ENCODE results near the gene HPSE.

HPSE gene

DNA sequence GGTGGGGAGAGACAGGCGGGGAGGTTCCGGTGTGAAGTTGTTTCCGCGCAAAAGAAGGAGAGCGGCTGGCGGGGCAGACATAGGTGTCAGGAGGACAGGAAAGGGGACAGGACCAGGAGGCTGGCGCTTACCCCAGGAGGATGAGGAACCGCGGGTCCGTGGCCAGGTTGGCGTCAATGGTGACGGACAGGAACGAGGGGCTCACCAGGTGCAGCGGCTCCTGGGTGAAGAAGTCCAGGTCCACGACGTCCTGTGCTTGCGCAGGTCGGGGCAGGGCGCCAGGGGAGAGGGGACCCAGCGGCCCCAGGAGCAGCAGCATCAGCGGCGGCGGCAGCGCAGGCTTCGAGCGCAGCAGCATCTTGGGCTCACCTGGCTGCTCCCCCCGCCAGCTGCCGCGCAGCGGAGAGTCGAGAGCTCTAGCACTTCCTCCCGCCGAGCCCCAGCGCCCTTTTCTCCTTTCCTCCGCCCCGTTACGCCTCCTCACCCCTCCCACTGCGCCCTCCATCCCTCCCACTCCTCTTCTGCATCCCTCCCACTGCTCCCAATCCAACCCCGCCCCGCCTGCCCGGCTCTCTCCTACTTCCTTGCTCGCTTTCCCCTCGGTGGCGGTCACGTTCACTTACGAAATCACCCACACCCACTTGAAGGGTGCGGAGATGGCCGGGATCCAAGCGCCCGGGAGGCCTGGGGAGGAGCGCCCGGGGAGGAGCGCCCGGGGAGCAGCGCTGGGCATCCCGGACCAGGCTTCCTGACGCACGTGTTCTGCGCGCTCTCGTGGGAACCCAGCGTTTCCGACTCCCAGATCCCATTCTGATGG lies at the start of gene HPSE:
Gene HPSE (minus strand): TSS at position 424 of the 817 bp plus-strand sequence. CDS start 66 bp downstream, at position 358.
- peak; percentile 16 to 59 for DNase-seq

DNA sequence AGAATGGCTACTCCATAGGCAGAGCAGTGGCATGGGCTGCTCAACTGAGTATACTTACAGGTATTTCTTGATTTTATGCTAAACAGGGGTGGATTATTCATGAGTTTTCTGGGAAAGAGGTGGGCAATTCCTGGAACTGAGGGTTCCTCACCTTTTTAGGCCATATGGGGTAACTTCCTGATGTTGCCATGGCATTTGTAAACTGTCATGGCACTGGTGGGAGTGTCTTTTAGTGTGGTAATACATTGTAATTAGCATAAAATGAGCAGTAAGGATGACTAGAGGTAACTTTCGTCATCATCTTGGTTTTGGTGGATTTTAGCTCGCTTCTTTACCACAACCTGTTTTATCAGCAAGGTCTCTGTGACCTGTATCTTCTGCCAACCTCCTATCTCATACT lies 48.2 kb upstream of the HPSE start:
- DNase-seq: no peak

DNA sequence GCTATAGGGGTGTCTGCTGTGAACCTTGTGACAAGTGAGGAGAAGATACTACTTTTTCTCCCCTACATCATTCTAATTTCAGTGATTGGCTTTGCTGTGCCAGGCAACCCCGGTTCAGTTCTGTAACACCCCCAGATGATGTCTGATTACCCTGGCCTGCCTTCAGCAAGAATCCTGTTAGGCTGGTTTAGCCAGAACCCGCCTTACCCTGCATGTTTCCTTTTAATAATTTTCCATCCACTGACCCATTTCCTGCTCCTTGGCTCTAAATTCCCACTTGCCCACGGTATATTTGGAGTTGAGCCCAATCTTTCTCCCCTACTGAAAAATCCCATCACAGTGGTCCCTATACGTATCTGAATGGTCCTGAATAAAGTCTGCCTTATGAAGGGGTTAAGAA lies 46.5 kb upstream of the HPSE start:
- DNase-seq: no peak

DNA sequence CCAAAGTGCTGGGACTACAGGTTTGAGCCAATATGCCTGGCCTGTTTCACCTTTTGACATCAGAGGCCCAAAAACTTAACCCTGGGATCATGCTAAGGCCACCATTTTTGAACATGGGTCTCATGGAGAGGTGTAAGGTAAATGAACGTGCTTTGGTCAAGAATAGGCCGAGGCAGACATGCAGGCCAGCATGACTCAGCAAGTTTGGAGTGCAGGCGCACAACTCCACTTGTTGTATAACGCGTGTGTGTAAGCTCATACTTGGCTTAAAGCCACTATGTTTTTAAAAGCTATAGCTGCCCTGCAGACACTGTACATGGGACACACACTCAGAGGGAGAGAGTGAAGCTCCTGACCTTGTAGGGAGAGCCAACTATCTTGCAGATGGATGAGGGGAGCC lies 43.8 kb upstream of the HPSE start:
- DNase-seq: no peak

DNA sequence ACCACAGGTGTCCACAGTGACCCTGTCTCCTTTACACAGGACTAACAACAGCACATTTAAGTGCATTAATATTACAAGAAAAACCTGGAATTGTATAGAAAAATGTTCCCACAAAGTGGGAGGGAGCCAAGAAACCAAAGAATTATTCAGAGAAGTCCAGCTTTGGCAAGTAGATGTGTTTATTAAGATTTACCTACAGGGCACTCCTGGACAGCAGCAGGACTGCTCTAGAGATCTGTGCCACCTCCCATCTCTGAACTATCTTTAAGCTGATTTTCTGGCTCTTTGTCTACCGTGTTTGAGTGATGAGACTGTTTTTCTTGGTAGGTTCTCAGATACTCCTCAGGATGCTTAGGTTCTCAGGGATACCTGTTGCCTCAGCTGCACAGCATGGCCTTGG lies 38.3 kb upstream of the HPSE start:
- DNase-seq: no peak

DNA sequence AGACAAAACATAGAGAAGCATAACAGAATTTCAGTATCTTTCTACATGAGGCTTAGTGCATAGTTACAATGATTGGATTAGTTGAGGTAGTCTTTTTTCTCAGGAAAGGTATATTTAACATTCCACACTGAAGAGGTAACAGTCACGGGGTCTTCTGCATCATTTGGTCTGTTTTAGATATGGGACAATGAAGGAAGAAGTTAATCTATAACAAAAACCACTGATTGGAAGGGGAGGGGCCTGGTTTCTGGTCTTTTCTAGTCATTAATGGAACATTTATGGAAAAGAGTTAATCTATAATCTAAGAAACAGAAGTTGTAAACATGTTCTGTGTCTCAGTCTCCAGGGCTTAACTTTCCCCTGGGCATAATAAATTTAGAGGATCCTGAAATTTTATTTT lies 37.3 kb upstream of the HPSE start:
- no peak for DNase-seq

DNA sequence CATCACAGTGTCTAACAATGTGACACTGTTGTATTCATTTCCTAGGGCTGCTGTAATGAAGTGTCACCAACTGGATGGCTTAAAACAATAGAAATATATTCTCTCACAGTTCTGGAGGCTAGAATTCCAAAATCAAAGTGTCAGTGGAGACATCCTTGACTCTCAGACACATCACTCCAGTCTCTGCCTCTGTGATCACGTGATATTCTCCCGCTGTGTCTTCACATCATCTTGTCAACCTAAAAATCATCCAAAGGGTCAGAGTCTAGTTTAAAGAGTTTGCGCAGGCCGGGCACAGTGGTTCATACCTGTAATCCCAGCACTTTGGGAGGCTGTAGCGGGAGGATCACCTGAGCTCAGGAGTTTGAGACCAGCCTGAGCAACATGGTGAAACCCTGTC lies 36.6 kb upstream of the HPSE start:
- DNase-seq: no peak

DNA sequence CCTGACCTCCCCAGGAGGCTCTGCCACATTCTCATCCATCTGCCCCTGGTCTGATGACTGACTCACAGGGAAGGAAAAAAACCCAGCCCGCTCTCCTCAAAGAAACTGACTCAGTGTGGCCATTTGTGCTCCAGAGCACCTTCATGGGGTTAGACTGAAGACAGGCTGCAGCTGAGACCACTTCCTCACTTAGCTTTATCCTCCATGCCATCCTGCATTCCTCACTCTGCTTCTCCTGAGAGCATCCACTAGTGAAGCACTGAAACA lies 35.9 kb upstream of the HPSE start:
- DNase-seq: no peak

DNA sequence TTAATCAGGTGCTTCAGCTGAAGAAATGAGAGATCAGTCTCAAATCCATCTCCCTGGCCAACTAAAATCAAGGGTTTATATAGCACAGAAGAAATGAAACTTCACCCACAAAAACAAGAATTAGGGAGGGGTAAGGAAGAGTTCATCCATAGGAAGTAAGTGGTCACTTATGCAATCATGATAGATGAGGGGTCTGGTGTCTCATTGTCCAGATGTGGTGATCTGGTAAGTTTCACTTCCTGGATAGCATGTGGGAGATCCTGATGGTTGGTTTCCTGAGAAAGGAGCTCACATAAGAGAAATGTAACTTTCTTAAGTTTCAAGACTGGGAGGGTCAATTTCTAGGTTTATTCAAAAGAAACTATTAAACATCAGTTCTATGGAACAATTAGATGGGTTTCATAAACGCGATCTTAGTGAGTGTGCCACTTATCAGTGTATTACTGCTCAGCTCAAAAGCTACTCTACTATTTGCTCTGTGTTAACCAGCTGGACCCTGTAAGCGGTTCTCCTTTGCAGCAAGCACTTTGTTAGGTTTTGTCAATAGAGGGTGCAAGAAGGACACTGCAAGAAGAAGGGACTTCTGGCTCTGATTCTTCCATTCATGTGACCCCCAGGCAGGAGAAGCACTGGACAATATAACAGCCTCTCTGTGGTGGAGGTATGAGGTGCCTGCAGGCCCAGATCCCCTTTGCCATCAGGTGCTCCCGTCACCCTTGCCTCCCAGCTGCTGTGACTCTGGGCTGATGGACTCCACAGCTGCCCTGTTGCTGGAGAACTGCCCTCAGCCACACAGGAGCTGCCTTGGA lies 35.4 kb upstream of the HPSE start:
- DNase-seq: no peak

DNA sequence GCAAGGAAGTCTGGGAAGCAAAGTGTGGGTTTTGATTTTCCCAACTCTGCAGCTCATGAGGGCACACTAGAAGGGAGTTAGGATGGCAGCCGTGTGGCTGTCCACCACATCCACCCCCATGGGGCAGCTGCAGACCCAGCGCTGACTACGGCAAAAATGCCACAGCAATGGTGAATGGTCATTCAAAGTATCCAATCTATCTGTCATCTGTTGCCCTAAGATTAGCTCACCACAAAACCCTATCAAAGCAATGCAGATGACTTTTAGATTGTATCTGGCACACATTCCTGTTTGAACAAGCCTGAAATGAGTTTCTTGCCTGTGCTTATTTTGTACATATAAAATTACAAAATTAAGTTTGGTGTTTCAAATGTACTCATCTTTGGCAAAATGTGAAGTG lies 29.7 kb upstream of the HPSE start:
- no peak for DNase-seq

DNA sequence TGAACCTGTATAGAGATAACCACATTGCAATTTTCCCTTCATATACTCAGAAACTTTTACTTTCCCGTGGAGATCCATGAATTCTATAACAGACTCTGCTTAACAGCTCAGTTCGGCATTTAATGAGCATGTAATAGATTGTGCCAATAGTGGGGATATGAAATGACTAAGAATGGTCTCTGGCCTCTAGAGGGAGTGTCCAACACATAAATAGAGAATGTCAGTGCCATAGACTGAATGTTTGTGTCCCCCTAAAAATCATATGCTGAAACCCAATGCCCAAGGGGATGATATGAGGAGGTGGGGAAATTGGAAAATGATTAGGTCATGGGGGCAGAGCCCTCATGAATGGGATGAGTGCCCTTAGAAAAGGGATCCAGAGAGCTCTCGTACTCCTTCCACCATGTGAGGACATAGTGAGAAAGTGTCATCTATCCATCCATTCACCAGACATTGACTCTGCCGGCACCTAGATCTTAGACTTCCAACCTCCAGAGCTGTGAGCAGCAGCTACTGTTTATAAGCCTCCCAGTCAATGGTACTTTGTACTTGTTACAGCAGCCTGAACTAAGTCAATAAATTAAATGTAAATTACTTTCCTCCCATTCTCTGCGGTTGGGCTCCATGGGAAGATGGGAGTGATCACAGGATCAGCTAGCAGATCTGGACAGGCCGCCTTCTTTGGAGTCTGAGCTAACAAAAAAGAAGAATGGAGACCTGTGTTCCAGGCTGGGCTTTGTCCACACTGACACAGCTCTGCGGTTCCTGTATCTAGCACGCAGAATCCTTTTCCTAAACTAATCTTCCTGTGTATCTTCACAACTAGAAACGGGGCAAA lies 28.1 kb upstream of the HPSE start:
- DNase-seq: peak in 1 of 2 experiments; percentile 7

DNA sequence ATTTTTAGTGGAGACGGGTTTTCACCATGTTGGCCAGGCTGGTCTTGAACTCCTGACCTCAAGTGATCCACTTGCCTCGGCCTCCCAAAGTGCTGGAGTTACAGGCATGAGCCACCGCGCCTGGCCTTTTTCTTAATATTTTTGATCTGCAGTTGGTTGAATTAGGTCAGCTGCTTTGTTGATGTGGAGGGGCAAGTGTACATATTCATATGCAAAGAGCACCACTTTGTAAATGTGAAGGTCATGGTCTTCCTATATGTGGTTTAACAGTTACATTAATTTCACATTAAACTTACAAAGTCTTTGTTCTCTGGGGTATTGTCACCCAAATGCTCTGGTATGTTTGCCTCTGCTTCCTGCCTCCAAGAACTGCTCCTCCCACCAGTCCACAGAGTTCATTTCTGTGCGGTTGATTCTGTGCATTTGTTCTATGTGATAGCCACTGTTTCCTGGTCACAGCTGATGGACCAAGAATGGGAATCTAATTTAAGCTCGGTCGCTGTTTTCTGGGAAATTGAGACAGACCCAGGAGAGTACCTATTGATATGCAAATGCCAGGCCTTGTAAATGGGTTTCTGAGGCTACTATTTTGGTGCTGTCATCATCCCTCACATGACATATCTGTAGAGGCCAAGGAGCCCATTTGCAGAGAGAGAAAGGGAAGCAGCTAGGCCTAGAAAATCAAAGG lies 26.9 kb upstream of the HPSE start:
- no peak for DNase-seq

DNA sequence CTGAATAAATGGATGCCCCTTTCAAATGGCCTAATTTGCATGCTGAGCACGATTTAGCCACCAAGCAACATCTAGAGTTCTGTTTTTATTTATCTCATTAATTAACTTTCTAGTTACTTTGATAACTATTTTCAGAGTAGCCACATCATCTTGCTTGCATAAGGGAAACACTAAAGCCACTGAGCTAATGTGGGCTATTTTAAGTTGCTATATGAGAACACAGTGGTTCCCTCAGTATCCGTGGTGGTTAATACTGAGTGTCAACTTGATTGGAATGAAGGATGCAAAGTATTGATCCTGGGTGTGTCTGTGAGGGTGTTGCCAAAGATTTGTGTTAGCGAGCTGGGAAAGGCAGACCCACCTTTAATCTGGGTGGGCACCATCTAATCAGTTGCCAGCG lies 25.4 kb upstream of the HPSE start:
- DNase-seq: no peak

DNA sequence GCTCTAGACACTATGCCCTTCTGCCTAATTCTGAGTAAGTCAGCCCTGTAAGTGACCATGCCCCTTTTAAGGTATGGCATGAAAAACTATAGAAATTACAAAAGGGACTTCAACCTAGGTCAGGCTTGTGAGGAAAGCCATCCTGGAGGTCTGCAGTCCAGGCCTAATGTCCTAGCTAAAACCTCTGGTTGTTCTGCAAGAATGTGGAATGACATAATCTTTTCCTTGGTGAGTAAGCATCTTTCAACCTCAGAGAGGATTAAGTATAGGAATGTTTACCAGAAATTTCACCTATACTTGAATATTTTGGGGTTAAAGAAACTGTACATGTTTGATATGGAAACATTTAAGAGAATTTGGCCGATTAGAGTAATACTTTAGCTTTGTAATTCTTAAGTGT lies 23.8 kb upstream of the HPSE start:
- DNase-seq: peak in 1 of 2 experiments; percentile 27

DNA sequence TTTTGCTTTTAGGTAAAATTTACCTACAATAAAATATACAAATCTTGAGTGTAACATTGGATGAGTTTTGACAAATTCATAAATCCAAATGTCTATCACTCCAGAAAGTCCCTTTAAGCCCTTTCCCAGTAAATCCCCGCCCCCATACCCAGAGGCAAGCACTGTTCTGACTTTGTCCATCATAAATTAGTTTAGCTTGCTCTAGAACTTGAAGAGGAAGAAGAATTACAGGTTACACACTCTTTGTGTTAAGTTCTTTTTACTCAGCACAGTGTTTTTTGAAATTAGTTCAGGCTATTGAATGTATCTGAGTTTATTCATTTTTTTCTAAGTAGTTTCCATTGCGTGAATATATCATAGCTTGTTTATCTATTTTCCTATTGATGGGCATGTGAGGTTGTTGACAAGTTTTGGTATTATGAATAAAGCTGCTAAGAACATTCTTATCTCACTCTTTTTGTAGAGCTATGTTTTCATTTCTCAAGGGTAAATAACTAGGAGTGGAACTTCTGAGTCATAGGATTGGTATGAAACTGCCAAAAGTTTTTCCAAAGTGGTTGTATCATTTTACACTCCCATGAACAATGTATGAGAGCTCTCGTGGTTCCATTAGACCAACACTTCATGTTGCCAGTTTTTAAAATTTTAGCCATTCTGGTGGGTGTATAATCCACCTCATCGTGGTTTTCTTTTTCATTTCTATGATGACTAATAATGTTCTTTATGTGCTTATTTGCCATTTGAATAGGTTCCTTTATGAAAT lies 22.4 kb upstream of the HPSE start:
- peak; percentile 13 to 79 for DNase-seq

DNA sequence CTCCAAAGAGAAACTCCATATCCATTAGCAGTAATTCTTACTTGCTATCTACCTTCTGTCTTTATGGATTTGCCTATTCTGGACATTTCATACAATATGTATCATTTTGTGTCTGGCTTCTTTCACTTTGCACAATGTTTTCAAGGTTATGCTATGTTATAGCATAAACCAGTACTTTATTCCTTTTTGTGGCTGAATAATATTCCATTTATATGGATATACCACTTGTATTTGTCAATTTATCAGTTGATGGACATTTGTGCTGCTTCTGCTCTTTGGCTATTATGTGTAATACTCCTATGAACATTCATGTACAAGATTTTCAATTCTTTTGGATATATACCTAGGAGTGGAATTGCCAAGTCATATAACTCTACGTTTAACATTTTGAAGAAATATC lies 18.9 kb upstream of the HPSE start:
- DNase-seq: no peak

DNA sequence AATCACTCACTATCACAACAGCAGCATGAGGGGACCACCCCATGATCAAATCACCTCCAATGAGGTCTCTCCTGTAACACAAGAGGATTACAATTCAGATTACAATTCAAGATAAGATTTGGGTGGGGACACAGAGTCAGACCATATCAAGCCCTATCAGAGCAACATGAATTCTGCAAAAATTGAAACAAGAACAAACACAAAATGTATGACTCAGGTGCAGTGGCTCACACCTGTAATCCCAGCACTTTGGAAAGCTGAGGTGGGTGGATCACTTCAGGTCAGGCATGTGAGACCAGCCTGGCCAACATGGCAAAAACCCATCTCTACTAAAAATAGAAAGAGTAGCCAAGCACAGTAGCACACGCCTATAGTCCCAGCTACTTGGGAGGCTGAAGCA lies 13.4 kb upstream of the HPSE start:
- DNase-seq: no peak

DNA sequence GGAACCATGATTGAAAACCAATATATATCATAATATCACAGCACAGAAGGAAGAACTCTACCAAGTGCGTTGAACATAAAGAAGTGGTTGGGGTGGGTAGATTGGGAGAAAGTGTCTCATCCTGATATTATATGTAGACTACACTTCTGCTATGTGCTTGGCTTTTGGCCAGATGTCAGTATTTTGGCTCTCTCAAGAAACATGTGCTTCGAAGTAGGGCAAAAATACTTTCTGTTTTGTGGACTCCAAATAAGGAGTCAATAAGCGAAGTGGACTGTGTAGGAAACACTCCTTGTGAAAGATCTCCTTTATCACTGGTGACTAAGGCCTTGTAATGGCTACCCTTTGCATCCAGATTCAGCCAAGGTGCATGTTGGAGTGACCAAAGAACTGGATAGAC lies 7.8 kb upstream of the HPSE start:
- no peak for DNase-seq

DNA sequence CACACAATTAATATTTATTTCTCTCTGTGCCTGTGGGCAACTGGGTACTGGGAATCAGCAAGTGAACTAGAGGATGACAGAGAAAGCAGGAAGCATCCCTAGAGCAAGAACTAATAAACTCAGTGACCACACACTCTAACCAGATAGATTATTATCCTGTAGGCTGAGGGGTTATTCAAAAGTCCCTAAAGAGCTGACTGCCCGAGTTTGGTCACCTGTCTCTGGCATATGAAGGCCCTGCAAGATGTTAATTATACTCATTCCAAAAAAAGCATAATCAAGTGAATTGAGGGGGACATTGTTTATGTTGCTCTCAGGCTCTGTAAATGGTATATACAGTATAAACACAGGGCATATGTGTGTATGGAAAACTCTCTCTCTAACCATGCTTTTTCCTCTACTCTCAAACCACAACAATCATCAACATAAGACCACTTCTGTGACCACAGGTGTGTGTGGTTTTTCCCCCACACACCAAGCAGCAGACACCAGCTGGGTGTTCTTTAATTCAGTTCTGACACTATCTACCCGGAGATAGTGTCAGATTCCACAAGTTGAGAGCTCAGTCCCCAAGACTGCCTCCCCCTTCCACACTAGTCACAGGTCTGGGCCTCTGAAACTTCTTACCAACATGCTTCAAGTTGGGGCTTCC lies 6.2 kb upstream of the HPSE start:
- no peak for DNase-seq

DNA sequence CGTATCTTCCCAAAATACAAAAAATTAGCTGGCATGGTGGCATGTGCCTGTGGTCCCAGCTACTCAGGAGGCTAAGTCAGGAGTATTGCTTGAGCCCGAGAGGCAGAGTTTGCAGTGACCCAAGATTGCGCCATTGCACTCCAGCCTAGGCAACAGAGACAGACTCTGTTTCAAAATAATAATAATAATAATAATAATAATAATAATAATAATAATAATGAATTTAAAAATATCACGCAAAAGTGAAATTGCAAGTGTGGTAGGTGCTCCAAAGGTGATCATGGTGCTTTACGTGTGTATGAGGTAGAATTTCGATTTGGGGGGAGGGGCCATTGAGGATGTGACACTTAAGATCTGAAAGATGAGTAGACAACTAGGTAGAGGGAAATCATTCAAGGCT lies 4.9 kb upstream of the HPSE start:
- no peak for DNase-seq

DNA sequence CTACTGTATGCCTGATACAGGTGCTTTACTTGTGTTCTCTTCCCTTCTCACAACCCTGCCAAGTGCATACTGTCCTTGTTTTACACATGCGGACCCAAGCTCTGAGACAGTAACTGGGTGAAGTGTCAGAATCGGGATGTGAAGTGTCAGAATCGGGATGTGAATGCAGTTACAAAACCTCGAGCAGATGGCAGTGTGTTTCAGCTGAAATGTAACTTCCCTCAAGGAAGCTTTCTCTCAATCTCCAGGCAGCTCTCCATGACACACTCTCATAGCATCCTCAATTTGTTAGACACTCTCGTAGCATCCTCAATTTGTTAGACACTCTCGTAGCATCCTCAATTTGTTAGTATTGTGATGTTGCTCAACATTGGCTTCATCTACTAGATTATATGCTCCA lies 1.1 kb upstream of the HPSE start:
- no peak for DNase-seq

DNA sequence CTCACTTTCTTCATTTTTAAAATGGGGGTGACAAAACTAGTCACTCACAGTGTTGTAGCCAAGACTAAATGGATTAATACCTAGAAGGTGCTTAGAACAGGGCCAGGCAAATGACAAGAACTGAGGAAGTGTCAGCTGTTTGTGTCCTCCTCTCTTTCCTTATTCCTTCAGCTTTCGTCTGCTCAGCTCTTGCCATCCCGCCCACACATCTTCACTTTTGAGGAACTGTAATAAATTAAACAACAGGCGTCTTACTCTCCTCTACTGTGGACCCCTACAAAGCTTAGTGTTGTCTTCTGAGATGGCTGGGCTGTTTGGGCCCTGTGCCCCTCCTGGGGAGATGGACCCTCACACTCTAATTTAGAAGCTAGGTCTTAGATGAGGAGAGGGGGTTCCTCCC lies 2.7 kb downstream of the HPSE start:
- DNase-seq: no peak
